ENCODE measurements around the gene PNKP.

- TF ChIP-seq THRB (CRISPR knock-in tag; conservative IDR thresholded peaks at IDR 0.05) (no peak), HDAC1 (IDR thresholded peaks at IDR 0.05) (no peak), SP1 (CRISPR knock-in tag; IDR thresholded peaks at IDR 0.05) (no peak)
These were observed 26.8 kb upstream of the PNKP start for GRCh38 chr19:49894011-49894664.
